BE2C (cell line): ENCODE data around the gene OGA.

Experiments used
- DNase-seq: peaks from one replicate; pipeline ENCODE4 v3.0.0-alpha.2; 2020
- H3K27me3 ChIP-seq: fragments of 250-450 bp; sonication (Bioruptor Pico); 2 replicates; pipeline ENCODE4 v1.5.1; 2020; ENCODE audit warnings: mild to moderate bottlenecking
- H3K36me3 ChIP-seq: fragments of 250-450 bp; sonication (Bioruptor Pico); 2 replicates; pipeline ENCODE4 v1.5.1; 2020; ENCODE audit warnings: mild to moderate bottlenecking
- H3K4me1 ChIP-seq: fragments of 250-450 bp; sonication (Bioruptor Pico); 2 replicates; pipeline ENCODE4 v1.5.1; 2020
- H3K4me3 ChIP-seq: 2 replicates; pipeline ENCODE4 v1.5.1; 2011; ENCODE audit warnings: low read depth, low read length
- H3K9me3 ChIP-seq: fragments of 250-450 bp; sonication (Bioruptor Pico); 2 replicates; pipeline ENCODE4 v1.5.1; 2020
- TF ChIP-seq, protein P1 (sequence below): IDR thresholded peaks from 2 replicates; pipeline ENCODE4 v1.5.1; 2012; ENCODE audit warnings: mild to moderate bottlenecking, low read depth, low read length

The OGA gene

DNA sequence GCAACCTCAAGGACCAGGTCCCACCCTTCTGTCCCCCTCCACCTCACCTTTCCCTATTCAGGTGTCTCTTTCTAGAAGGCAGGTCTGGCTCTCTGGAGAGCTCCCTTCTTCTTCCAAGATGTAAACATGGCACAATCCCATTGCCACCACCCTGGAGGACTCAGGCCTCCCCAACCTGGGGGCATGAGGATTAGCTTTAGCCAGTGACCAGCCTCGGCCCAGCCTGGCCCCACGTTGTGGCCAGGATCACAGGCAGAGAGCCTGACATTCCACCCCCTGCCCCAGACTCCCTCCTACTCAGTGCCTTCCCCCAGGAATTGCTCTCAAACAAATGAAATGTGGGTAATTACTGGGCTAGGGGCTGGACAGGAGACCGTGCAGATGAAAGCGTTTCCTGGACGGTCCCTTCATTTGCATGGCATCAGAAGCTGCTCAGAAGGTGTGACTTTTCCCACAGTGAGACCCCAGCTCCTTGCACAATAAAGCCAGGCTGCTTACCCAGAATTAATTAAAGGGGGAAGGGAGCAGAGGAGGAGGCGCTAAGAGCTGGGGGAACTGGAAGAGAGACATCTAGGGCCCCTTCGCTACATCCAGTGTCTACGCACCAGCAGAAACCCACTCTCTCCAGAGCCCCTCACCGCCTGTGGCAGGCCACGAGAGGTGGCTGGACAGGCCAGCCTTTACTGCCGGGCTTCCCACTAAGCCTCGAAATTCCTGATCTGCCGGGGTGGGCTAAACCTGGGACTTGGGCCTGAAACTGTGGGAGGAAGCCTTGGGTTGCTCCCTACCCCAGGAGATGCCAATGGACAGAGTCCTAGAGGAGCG, 50.1 kb downstream of the OGA start:
- no peaks in the 10 kb centered on the region for H3K4me1 ChIP-seq
- no peaks in the 10 kb centered on the region for H3K9me3 ChIP-seq
- no peak for DNase-seq
- H3K27me3 ChIP-seq: peaks cover 4% of the 10 kb centered on the region; the same call in 1 of the 2 replicates
- TF ChIP-seq, protein P1, sequence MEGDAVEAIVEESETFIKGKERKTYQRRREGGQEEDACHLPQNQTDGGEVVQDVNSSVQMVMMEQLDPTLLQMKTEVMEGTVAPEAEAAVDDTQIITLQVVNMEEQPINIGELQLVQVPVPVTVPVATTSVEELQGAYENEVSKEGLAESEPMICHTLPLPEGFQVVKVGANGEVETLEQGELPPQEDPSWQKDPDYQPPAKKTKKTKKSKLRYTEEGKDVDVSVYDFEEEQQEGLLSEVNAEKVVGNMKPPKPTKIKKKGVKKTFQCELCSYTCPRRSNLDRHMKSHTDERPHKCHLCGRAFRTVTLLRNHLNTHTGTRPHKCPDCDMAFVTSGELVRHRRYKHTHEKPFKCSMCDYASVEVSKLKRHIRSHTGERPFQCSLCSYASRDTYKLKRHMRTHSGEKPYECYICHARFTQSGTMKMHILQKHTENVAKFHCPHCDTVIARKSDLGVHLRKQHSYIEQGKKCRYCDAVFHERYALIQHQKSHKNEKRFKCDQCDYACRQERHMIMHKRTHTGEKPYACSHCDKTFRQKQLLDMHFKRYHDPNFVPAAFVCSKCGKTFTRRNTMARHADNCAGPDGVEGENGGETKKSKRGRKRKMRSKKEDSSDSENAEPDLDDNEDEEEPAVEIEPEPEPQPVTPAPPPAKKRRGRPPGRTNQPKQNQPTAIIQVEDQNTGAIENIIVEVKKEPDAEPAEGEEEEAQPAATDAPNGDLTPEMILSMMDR: no peak
- no peaks in the 10 kb centered on the region for H3K36me3 ChIP-seq
- H3K4me3 ChIP-seq: no peak overlapping the region

DNA sequence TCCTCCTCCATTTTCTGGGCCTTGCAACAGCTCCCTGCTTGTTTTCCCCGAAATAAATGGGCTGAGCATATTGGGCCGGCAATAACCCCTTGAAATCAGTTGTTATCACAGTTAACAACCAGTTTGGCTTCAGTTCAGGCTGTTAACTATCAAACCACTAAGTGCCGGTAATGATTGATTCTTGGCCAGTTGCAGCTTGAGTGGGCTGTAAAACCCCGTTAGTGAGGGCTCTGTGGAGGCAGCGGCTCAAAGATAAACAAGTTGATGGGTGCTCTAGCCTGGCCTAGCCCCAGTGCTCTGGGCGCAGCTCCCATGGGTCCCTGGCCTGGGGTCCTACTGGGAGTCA, 50.7 kb downstream of the OGA start:
- TF ChIP-seq, protein P1: no peak
- no peaks in the 10 kb centered on the region for H3K9me3 ChIP-seq
- no peaks in the 10 kb centered on the region for H3K36me3 ChIP-seq
- H3K27me3 ChIP-seq: peaks cover 1% of the 10 kb centered on the region; the same call in 1 of the 2 replicates
- no peaks in the 10 kb centered on the region for H3K4me1 ChIP-seq
- no peak overlapping the region for H3K4me3 ChIP-seq
- no peak for DNase-seq

DNA sequence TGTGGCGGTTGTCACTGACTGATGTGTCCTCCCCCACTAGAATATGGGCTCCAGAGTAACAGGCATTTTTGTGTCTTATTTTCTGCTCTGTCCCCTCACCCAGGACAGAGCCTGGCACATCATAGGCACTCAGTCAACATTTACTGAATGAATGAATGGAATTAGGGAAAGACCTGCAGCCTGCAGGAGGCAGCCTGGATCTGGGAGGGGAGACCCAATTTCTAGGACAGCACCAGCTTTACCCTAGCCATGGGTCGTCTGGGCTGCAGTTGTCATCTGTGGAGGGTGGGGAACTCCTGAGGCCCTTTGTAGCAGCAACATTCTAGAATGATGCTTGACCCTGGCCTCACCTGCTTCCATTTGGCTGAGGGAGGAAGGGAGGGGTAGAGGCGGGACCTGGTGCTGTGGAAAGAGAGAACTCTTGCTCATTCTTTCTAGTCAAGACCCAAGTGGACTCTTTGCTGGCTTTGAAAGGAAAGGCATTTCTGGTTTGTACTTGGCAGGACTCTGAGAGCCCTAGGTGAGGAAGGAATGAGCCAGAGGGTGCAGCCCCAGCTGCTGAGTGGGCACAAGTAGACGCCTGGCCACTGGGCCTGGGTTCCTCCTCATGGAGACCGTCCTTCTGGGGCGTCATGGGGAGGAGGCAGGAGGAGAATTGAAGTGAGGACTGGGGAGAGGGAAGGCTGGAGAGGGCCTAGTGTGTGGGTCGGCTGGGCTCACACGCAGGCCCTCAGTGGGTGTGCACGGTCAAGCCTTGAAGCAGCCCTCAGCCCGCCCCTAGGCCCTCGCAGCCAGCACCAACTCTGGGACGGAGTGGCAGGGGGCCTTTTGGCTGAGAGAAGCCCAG, 51.3 kb downstream of the OGA start:
- no peak overlapping the region for H3K4me3 ChIP-seq
- H3K27me3 ChIP-seq: no peaks in the 10 kb centered on the region
- no peak for DNase-seq
- H3K36me3 ChIP-seq: no peaks in the 10 kb centered on the region
- no peaks in the 10 kb centered on the region for H3K9me3 ChIP-seq
- TF ChIP-seq, protein P1: no peak
- H3K4me1 ChIP-seq: no peaks in the 10 kb centered on the region

DNA sequence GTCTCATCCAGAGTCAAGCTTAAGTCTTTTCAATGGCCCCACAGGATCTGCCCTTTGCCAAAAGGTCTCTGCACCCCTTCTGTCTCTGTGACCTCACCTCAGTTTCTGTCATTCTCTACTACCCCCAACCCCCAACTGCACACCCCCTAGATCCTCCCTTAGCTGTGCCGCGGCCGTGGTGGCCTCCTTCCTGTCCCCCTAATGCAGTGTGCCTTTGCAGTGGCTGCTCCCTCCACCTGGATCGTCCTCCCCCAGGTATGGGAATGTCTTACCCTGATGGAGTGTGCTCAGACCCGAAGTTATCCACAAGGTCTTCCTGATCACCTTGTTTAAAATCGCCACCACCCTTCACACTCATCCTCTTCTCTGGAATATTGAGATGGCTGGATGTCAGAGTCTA, 51.9 kb downstream of the OGA start:
- TF ChIP-seq, protein P1: no peak
- no peaks in the 10 kb centered on the region for H3K27me3 ChIP-seq
- no peak overlapping the region for H3K4me3 ChIP-seq
- H3K4me1 ChIP-seq: no peaks in the 10 kb centered on the region
- H3K9me3 ChIP-seq: no peaks in the 10 kb centered on the region
- H3K36me3 ChIP-seq: no peaks in the 10 kb centered on the region
- DNase-seq: no peak

DNA sequence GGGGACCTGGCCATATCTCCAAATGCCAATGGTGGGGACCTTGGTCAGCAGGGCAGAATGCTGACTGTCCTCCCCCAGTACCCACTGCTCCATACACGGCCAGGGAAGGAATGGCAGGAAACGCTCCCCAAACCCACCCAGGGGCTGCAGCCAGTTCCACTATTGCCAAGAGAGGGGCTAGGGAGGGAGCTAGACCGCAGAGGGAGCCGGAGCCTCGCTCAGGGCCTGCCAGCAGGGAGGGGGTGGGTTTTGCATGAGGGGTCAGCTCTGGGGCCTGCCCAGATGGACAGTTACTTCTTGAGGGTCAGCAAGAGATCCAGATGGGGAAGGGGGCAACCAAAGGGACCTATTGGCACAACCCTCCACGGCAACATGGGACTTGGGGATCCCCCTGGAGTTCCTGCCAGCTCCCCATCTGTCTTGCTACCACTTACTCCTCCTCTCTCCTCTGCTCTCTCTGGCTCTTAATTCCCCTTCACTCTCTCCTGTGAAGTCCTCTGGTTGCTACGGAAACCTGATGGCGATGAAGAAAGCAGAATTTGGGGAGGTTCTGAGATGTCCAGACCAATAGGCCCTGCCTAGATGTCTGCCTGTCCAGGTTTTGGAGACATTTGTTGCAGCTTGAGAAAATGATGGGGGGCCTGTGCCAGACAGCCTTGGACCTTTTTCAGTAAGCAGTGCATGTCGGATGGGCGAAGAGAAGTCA, 55.0 kb downstream of the OGA start:
- TF ChIP-seq, protein P1: no peak
- no peak overlapping the region for H3K4me3 ChIP-seq
- no peaks in the 10 kb centered on the region for H3K9me3 ChIP-seq
- DNase-seq: no peak
- no peaks in the 10 kb centered on the region for H3K36me3 ChIP-seq
- H3K27me3 ChIP-seq: no peaks in the 10 kb centered on the region
- no peaks in the 10 kb centered on the region for H3K4me1 ChIP-seq
